Gastrocnemius medialis (tissue), 4 donors: ENCODE results near the gene GPS1.

Experiments
- CTCF ChIP-seq, 5 experiments: fragments of 450-650 bp in 3 of 5; fragments of 200-600 bp in 2 of 5; sonication (generic) in 2 of 5; IDR thresholded peaks in 4 of 5; conservative IDR thresholded peaks in 1 of 5; 1 replicate in 4 of 5; 2 replicates in 1 of 5; pipeline ENCODE4 v1.5.1; 2016 to 2019; ENCODE audit warnings: antibody characterized with exemption in 5 of 5, mild to moderate bottlenecking in 3 of 5, moderate library complexity in 3 of 5
- POLR2A ChIP-seq, 2 donors: fragments of 450-650 bp; IDR thresholded peaks; one replicate each; pipeline ENCODE4 v1.6.1; 2017; ENCODE audit warnings: antibody characterized with exemption in 2 of 2, mild to moderate bottlenecking in 2 of 2, moderate library complexity in 2 of 2

GRCh38 chr17:82103553-82104451, 52.1 kb downstream of the GPS1 start:
- TF ChIP-seq CTCF (IDR thresholded peaks at IDR 0.05 in 4 of 5, conservative IDR thresholded peaks at IDR 0.05 in 1 of 5) = no peak
- TF ChIP-seq POLR2A (IDR thresholded peaks at IDR 0.05) = no peak
